Tibial nerve (tissue), 4 donors: ENCODE data around the gene PPP1R14C. TPM values are rescaled to one million over a fixed set of nuclear protein-coding genes. Genes with fewer than 3 reads are reported as not detected.

Experiments used
- DNase-seq, 2 donors: peaks; one replicate each; pipeline ENCODE4 v3.0.0-alpha.2; 2019; ENCODE audit warnings: low spot score in 2 of 2
- H3K27ac ChIP-seq, 4 donors: fragments of 200-600 bp; sonication (generic) in 3 of 4; one replicate each; pipeline ENCODE4 v1.5.1; 2017 to 2019; ENCODE audit warnings: mild to moderate bottlenecking in 1 of 4
- H3K27me3 ChIP-seq, 2 donors: fragments of 200-600 bp; sonication (generic) in 1 of 2; one replicate each; pipeline versions ENCODE4 v1.5.1 to v1.6.0; 2017 to 2019
- H3K36me3 ChIP-seq, 3 donors: fragments of 200-600 bp; sonication (generic); one replicate each; pipeline ENCODE4 v1.5.1; 2018 to 2019
- H3K4me1 ChIP-seq, 4 donors: fragments of 200-600 bp; sonication (generic) in 3 of 4; one replicate each; pipeline ENCODE4 v1.5.1; 2017 to 2019
- H3K4me3 ChIP-seq, 4 donors: fragments of 200-600 bp; sonication (generic) in 3 of 4; one replicate each; pipeline ENCODE4 v1.5.1; 2017 to 2019; ENCODE audit warnings: mild to moderate bottlenecking in 1 of 4, moderate library complexity in 1 of 4
- H3K9me3 ChIP-seq, 4 donors: fragments of 200-600 bp; sonication (generic) in 3 of 4; one replicate each; pipeline ENCODE4 v1.5.1; 2017 to 2019
- CTCF ChIP-seq, 5 experiments: fragments of 200-600 bp in 3 of 5; fragments of 450-650 bp in 2 of 5; sonication (generic) in 3 of 5; IDR thresholded peaks; one replicate each; pipeline ENCODE4 v1.5.1; 2016 to 2019; ENCODE audit warnings: antibody characterized with exemption in 5 of 5, mild to moderate bottlenecking in 3 of 5, moderate library complexity in 2 of 5
- EP300 ChIP-seq, 2 donors: sonication (generic); formaldehyde crosslinking; IDR thresholded peaks; one replicate each; pipeline ENCODE4 v1.6.1; 2017; ENCODE audit warnings: antibody characterized with exemption in 2 of 2, mild to moderate bottlenecking in 1 of 2
- POLR2A ChIP-seq, 2 donors: fragments of 450-650 bp; IDR thresholded peaks; one replicate each; pipeline ENCODE4 v1.6.1; 2017; ENCODE audit warnings: antibody characterized with exemption in 2 of 2, mild to moderate bottlenecking in 2 of 2, moderate library complexity in 2 of 2
- WGBS, 2 donors: methylation state at CpG; one replicate each; pipeline ENCODE4 v1.1.5; 2018; 5-methylcytosine and 5-hydroxymethylcytosine counted together
- total RNA-seq, 4 donors: library from RNA; depleted of rRNA; stranded (reverse); fragments of >200 nt; gene quantifications; one replicate each; pipeline ENCODE4 v1.1.0, GENCODE V29; 2016

Gene PPP1R14C
- total RNA-seq, 4 donors from 2014 or later, result 0.42 TPM; not detected in 3

GRCh38 chr6:150251566-150252186 is 108.8 kb downstream of the PPP1R14C start:
- peaks cover 0 to 12% (median 0%) of the 10 kb centered on the region in 4 donors for H3K9me3 ChIP-seq
- no peak for DNase-seq
- H3K4me3 ChIP-seq, result no peak overlapping the region
- TF ChIP-seq EP300 (IDR thresholded peaks at IDR 0.05) (no peak), CTCF (IDR thresholded peaks at IDR 0.05) (no peak), POLR2A (IDR thresholded peaks at IDR 0.05) (no peak)
- 97 to 99% methylated on average over 6 of the region's 6 CpGs for WGBS, 2 donors
- H3K4me1 ChIP-seq, result no peaks in the 10 kb centered on the region
- H3K27me3 ChIP-seq, result no peaks in the 10 kb centered on the region
- no peak overlapping the region for H3K27ac ChIP-seq
- no peaks in the 10 kb centered on the region for H3K36me3 ChIP-seq

DNA sequence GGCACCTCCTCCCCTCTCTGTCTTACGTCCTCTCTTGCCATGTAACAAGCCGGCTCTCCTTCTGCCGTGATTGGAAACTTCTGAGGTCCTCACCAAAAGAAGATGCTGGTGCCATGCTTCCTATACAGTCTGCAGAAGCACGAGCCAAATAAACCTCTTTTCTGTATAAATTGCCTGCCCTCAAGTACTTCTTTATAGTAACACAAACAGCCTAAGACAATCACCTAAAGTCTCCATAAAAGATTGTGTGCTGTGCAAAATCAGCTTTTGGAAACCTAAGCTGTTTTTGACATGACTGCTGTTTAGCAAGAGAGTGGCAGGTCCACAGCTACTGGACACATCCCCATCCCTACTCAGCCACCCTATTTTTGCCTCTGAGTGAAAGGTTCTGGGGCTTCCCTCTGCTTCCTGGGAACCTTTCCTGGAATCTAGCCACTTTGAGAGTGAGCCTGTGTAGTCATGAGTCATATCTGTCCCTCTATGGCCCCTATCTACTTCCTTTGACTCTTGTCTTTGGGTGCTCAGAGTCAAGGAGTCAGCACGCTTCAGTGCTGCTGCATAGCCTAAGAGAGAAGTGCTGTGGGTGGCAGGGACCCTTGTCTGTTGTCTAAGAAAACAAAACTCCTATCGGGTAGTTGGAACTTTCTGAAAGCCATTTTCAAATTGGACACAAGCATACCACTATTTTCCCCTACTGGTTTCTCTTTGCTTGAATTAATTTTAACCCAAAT is 110.0 kb downstream of the PPP1R14C start:
- Histone ChIP-seq H3K9me3 (peaks cover 0 to 6% (median 0%) of the 10 kb centered on the region in 4 donors), H3K4me3 (no peak overlapping the region), H3K27me3 (no peaks in the 10 kb centered on the region), H3K4me1 (no peaks in the 10 kb centered on the region), H3K36me3 (no peaks in the 10 kb centered on the region), H3K27ac (no peak overlapping the region)
- DNase-seq, result no peak
- TF ChIP-seq CTCF (IDR thresholded peaks at IDR 0.05) (no peak), EP300 (IDR thresholded peaks at IDR 0.05) (no peak), POLR2A (IDR thresholded peaks at IDR 0.05) (no peak)
- WGBS, 2 donors, result 81% methylated on average over 6 of the region's 6 CpGs

DNA sequence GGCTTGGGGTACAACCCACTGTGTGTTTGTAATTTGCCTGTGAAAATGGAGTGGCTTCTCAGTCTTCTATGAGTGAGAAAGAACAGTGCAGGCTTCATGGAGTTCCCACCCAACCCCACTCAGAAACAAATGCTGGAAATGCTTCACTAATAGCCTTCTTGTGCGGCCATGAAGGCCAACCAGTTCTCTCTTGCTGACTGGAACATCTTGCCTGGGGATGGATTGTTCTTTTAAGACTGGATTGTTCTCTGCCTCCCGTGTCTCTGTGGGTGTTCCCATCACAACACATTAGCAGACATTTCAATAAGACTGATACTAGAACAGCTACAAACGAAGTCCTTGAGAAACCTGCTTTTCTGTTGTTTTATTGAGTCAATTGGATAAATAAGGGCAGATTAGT is 110.6 kb downstream of the PPP1R14C start:
- 51 to 56% methylated on average over 3 of the region's 3 CpGs for WGBS, 2 donors
- H3K4me3 ChIP-seq, result no peak overlapping the region
- DNase-seq, result no peak
- H3K27ac ChIP-seq, result no peak overlapping the region
- no peaks in the 10 kb centered on the region for H3K36me3 ChIP-seq
- no peaks in the 10 kb centered on the region for H3K9me3 ChIP-seq
- H3K4me1 ChIP-seq, result no peaks in the 10 kb centered on the region
- TF ChIP-seq POLR2A (IDR thresholded peaks at IDR 0.05) (no peak), EP300 (IDR thresholded peaks at IDR 0.05) (no peak), CTCF (IDR thresholded peaks at IDR 0.05) (no peak)
- H3K27me3 ChIP-seq, result no peaks in the 10 kb centered on the region

DNA sequence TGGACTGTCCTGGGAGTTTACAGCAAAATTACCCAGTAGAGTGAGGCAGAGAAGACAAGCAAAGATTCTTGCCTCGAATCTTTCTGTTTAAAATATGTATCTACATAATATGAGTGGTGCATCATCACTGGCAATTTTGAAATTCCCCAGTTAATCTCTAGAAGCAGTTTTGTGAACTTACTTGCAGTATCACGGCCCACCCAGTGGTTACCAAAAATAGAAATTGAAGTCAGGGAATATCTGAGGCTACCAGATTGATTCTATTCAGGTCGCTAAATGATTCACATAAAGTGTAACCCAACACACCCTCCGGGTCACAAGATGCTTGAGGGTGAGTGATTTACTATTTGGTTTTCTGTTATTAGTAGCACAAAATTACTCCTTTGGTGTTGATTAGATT is 111.9 kb downstream of the PPP1R14C start:
- Histone ChIP-seq H3K4me1 (no peaks in the 10 kb centered on the region), H3K36me3 (no peaks in the 10 kb centered on the region), H3K9me3 (no peaks in the 10 kb centered on the region), H3K27me3 (no peaks in the 10 kb centered on the region), H3K4me3 (no peak overlapping the region), H3K27ac (no peak overlapping the region)
- WGBS, 2 donors, result 48 to 52% methylated on average over 4 of the region's 4 CpGs
- TF ChIP-seq EP300 (IDR thresholded peaks at IDR 0.05) (no peak), CTCF (IDR thresholded peaks at IDR 0.05) (no peak), POLR2A (IDR thresholded peaks at IDR 0.05) (no peak)
- no peak for DNase-seq

DNA sequence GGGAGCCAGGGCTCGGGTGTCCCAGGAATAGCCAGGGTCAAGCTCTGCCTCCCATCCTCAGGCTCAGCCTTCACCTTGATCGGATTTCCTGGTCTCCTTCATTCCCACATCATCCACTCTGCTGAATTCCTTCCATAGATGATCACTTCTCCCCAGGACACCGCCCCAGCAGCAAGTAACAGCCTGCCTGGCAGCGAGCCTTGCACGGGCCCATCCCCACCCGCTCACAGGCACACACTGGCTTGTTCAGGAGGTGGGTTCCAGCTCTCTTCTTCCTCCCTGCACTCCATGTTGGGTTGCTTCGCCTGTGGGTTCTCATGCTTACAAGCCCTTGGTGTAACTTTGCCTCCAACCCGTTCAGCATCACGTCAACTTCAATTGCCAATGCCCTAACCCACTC is 113.0 kb downstream of the PPP1R14C start:
- Histone ChIP-seq H3K27me3 (no peaks in the 10 kb centered on the region), H3K27ac (no peak overlapping the region), H3K9me3 (no peaks in the 10 kb centered on the region), H3K4me1 (no peaks in the 10 kb centered on the region), H3K4me3 (no peak overlapping the region), H3K36me3 (no peaks in the 10 kb centered on the region)
- TF ChIP-seq EP300 (IDR thresholded peaks at IDR 0.05), result no peak
- 91 to 92% methylated on average over 9 of the region's 9 CpGs for WGBS, 2 donors
- DNase-seq, result no peak
